HCT116 (cell line): Measurements from ENCODE around the gene CDK2AP2. TPM values are rescaled to one million over a fixed set of nuclear protein-coding genes. Genes with fewer than 3 reads are reported as not detected.

Source experiments
- ATAC-seq: fragments of 200-7000 bp; cut with Tn5 transposase; 2 replicates; pipeline ENCODE4 v1.9.1; 2020; ENCODE audit warnings: mild to moderate bottlenecking, moderate library complexity
- BruUV-seq: library from RNA; stranded (reverse); fragments of 400-500 nt; replicated peaks from 2 replicates; lab custom pipeline; 2021; lab: Mats Ljungman, UMichigan
- CTCF ChIA-PET: fragments of 300-600 bp; sonication (Branson Sonifier 250); formaldehyde crosslinking; loops from one replicate; lab custom pipeline; 2021; ENCODE audit warnings: antibody characterized with exemption; lab: Charles Lee
- POLR2A ChIA-PET: fragments of 300-600, 350-600 bp; sonication (Branson Sonifier 250); formaldehyde crosslinking; loops from one replicate; lab custom pipeline; 2021; ENCODE audit warnings: antibody characterized with exemption; lab: Charles Lee
- RAD21 ChIA-PET, 2 experiments: fragments of 300-600 bp; sonication (Branson Sonifier 250); formaldehyde crosslinking; loops; one replicate each; lab custom pipeline; 2023; ENCODE audit warnings: low total read pairs in 2 of 2; ENCODE audit not compliant: uncharacterized antibody in 2 of 2, unreplicated experiment in 2 of 2, low non-redundant PET in 1 of 2; lab: Charles Lee
- DNase-seq: peaks from one replicate; pipeline ENCODE4 v3.0.0-alpha.2; 2010; ENCODE audit warnings: low read depth, low spot score
- H2AFZ ChIP-seq: fragments of 200-600 bp; shearing (Covaris generic), sonication (generic); 2 replicates; pipeline ENCODE4 v1.6.1; 2017; ENCODE audit warnings: low read depth, mixed run types, mixed read lengths, antibody characterized with exemption, low read length; ENCODE audit not compliant: poor library complexity, severe bottlenecking
- H3K27ac ChIP-seq: 2 replicates; pipeline ENCODE4 v1.5.1; 2012; ENCODE audit warnings: low read depth, low read length
- H3K27me3 ChIP-seq: fragments of 200-600 bp; sonication (generic); 2 replicates; pipeline ENCODE4 v1.6.1; 2016; ENCODE audit warnings: mixed run types, low read length, mixed read lengths; ENCODE audit not compliant: insufficient read depth
- H3K36me3 ChIP-seq, 2 experiments: fragments of 200-500 bp in 1 of 2; fragments of 200-600 bp in 1 of 2; sonication (Bioruptor generic) in 1 of 2; sonication (generic) in 1 of 2; 2 replicates each; pipeline versions ENCODE4 v1.5.1 to v1.6.1; 2014 to 2016; ENCODE audit warnings: low read length in 2 of 2, inconsistent platforms in 1 of 2, mixed read lengths in 1 of 2, mixed run types in 1 of 2; ENCODE audit not compliant: insufficient read depth in 2 of 2, control insufficient read depth in 1 of 2
- H3K4me1 ChIP-seq, 2 experiments: fragments of 200-600 bp in 1 of 2; sonication (generic) in 1 of 2; 2 replicates each; pipeline versions ENCODE4 v1.5.1 to v1.6.1; 2012 to 2017; ENCODE audit warnings: low read length in 2 of 2, inconsistent platforms in 1 of 2, mild to moderate bottlenecking in 1 of 2, mixed read lengths in 1 of 2, mixed run types in 1 of 2, moderate library complexity in 1 of 2; ENCODE audit not compliant: insufficient read depth in 2 of 2, control insufficient read depth in 1 of 2
- H3K4me2 ChIP-seq: fragments of 200-600 bp; sonication (generic); 2 replicates; pipeline ENCODE4 v1.6.1; 2017; ENCODE audit warnings: mixed run types, low read length, mixed read lengths
- H3K4me3 ChIP-seq, 2 experiments: fragments of 200-600 bp in 1 of 2; sonication (generic) in 1 of 2; replicated peaks in 1 of 2; 2 replicates each; pipeline ENCODE4 v1.5.1; 2011 to 2016; ENCODE audit warnings: low read length in 2 of 2, control low read depth in 1 of 2, low read depth in 1 of 2, mild to moderate bottlenecking in 1 of 2, mixed read lengths in 1 of 2, mixed run types in 1 of 2
- H3K79me2 ChIP-seq: fragments of 200-600 bp; sonication (generic); 2 replicates; pipeline ENCODE4 v1.6.1; 2017; ENCODE audit warnings: mild to moderate bottlenecking, mixed run types, low read length, moderate library complexity, mixed read lengths; ENCODE audit not compliant: insufficient read depth
- H3K9ac ChIP-seq: fragments of 200-600 bp; sonication (generic); 2 replicates; pipeline ENCODE4 v1.6.1; 2016; ENCODE audit warnings: low read length, mixed read lengths
- H3K9me2 ChIP-seq: fragments of 200-600 bp; sonication (generic), shearing (Covaris generic); 2 replicates; pipeline ENCODE4 v1.6.1; 2017; ENCODE audit warnings: mixed run types, mild to moderate bottlenecking, moderate library complexity; ENCODE audit not compliant: insufficient read depth
- H3K9me3 ChIP-seq, 2 experiments: fragments of 200-500 bp in 1 of 2; fragments of 200-600 bp in 1 of 2; sonication (Bioruptor generic) in 1 of 2; sonication (generic) in 1 of 2; 2 replicates each; pipeline ENCODE4 v1.6.1; 2014 to 2017; ENCODE audit warnings: low read length in 2 of 2, mixed read lengths in 2 of 2, inconsistent platforms in 1 of 2, low read depth in 1 of 2, mild to moderate bottlenecking in 1 of 2, mixed run types in 1 of 2, moderate library complexity in 1 of 2; ENCODE audit not compliant: control insufficient read depth in 1 of 2, insufficient read depth in 1 of 2
- H4K20me1 ChIP-seq: fragments of 200-600 bp; sonication (generic), shearing (Covaris generic); 2 replicates; pipeline ENCODE4 v1.6.1; 2017; ENCODE audit warnings: mixed run types, mild to moderate bottlenecking, moderate library complexity; ENCODE audit not compliant: insufficient read depth
- CBX3 ChIP-seq: IDR thresholded peaks from 2 replicates; pipeline ENCODE4 v1.6.1; 2012; ENCODE audit warnings: low read depth
- EGR1 ChIP-seq: IDR thresholded peaks from 2 replicates; pipeline ENCODE4 v1.6.1; 2012; ENCODE audit warnings: low read depth
- EZH2 ChIP-seq: fragments of 200-600 bp; sonication (generic); IDR thresholded peaks from 2 replicates; pipeline ENCODE4 v1.6.1; 2017; ENCODE audit warnings: antibody characterized with exemption, mixed run types
- MAX ChIP-seq: IDR thresholded peaks from 2 replicates; pipeline ENCODE4 v1.6.1; 2012
- POLR2A ChIP-seq: IDR thresholded peaks from 2 replicates; pipeline ENCODE4 v1.7.0; 2011; ENCODE audit warnings: borderline replicate concordance; ENCODE audit not compliant: insufficient read depth, insufficient read length; ENCODE audit errors: extremely low read depth
- RAD21 ChIP-seq: IDR thresholded peaks from 2 replicates; pipeline ENCODE4 v1.6.1; 2012; ENCODE audit warnings: low read depth, mild to moderate bottlenecking
- SIN3A ChIP-seq: IDR thresholded peaks from 2 replicates; pipeline ENCODE4 v1.6.1; 2012; ENCODE audit warnings: low read depth
- SP1 ChIP-seq: IDR thresholded peaks from 2 replicates; pipeline ENCODE4 v1.6.1; 2012; ENCODE audit warnings: low read depth
- SRF ChIP-seq: IDR thresholded peaks from 2 replicates; pipeline ENCODE4 v1.6.1; 2012; ENCODE audit warnings: low read depth
- ZFX ChIP-seq: fragments of 450-650 bp; IDR thresholded peaks from 2 replicates; pipeline ENCODE4 v1.6.1; 2017
- ZNF274 ChIP-seq: fragments of 200-500 bp; sonication (Bioruptor generic); IDR thresholded peaks from 2 replicates; pipeline ENCODE4 v1.6.1; 2014; ENCODE audit warnings: mild to moderate bottlenecking, low read depth, low read length, inconsistent platforms
- intact Hi-C: fragments of 100-400 bp; cut with micrococcal nuclease; formaldehyde crosslinking; loops from 2 replicates; pipeline ENCODE4 v1.10.0; 2022
- total RNA-seq: library from RNA; stranded (reverse); gene quantifications from one replicate; pipeline ENCODE4 v1.2.1, GENCODE V29; 2021; ENCODE audit not compliant: unreplicated experiment
- TF ChIP-seq, protein P1 (sequence below): IDR thresholded peaks from 2 replicates; pipeline ENCODE4 v1.6.1; 2012

The CDK2AP2 gene
- total RNA-seq, 1 experiment from 2014 or later = 53.6 TPM

GRCh38 chr11:67484847-67485311 is 23.1 kb downstream of the CDK2AP2 start:
- intact Hi-C loops = no loop called here
- H3K36me3 ChIP-seq = no peaks in the 10 kb centered on the region
- peaks cover 7 to 28% of the 10 kb centered on the region in 2 experiments; a peak in 3 of 4 replicates for H3K4me1 ChIP-seq
- H4K20me1 ChIP-seq = no peaks in the 10 kb centered on the region
- H3K9me3 ChIP-seq = no peaks in the 10 kb centered on the region
- H3K9me2 ChIP-seq = no peaks in the 10 kb centered on the region
- H3K4me2 ChIP-seq = no peak overlapping the region
- RAD21 ChIA-PET = no interaction called here
- POLR2A ChIA-PET = interaction anchor here (1.3 kb wide), 1 partner anchor 84 kb away, joined by 3 read pairs; the partner anchor contains the start of gene PPP1CA
- no peak overlapping the region for H3K27ac ChIP-seq
- H3K27me3 ChIP-seq = no peaks in the 10 kb centered on the region
- no TSS peak for BruUV-seq
- no peak overlapping the region for H3K4me3 ChIP-seq
- TF ChIP-seq RAD21 = no peak
- TF ChIP-seq CBX3 = no peak
- TF ChIP-seq ZFX = no peak
- TF ChIP-seq, all 23 proteins: peak for 0
- Histone ChIP-seq H3K79me2 (peaks cover 7% of the 10 kb centered on the region; the same call in 1 of the 2 replicates), H3K9ac (no peak overlapping the region), H2AFZ (no peak overlapping the region)
- ATAC-seq (no peak), DNase-seq (no peak)
- CTCF ChIA-PET = no interaction called here

- peaks cover 7% of the 10 kb centered on the region; the same call in 1 of the 2 replicates for H3K79me2 ChIP-seq
- H3K27ac ChIP-seq = no peak overlapping the region; the same call in 1 of the 2 replicates
- no peak overlapping the region for H2AFZ ChIP-seq
- ChIA-PET CTCF (no interaction called here), POLR2A (no interaction called here), RAD21 (no interaction called here)
- H3K36me3 ChIP-seq = no peaks in the 10 kb centered on the region
- no peaks in the 10 kb centered on the region for H3K9me3 ChIP-seq
- H3K9ac ChIP-seq = no peak overlapping the region
- TF ChIP-seq MAX (no peak), POLR2A (no peak), SRF (no peak), ZNF274 (no peak), EZH2 (no peak), SIN3A (no peak), EGR1 (no peak), SP1 (no peak)
- TF ChIP-seq, protein P1, sequence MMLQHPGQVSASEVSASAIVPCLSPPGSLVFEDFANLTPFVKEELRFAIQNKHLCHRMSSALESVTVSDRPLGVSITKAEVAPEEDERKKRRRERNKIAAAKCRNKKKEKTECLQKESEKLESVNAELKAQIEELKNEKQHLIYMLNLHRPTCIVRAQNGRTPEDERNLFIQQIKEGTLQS = no peak
- no peak for ATAC-seq
- intact Hi-C loops = no loop called here
- no peak for DNase-seq
- no TSS peak for BruUV-seq
- peak overlapping the region; percentile 83 for H3K4me2 ChIP-seq
- no peaks in the 10 kb centered on the region for H3K27me3 ChIP-seq
- peaks cover 7 to 28% of the 10 kb centered on the region in 2 experiments; a peak in 3 of 4 replicates for H3K4me1 ChIP-seq
- H3K9me2 ChIP-seq = no peaks in the 10 kb centered on the region
- no peaks in the 10 kb centered on the region for H4K20me1 ChIP-seq
- H3K4me3 ChIP-seq = peak overlapping the region; percentile 51 to 61; a peak in 3 of 4 replicates
Observed at GRCh38 chr11:67483831-67484665, 23.9 kb downstream of the CDK2AP2 start.
